HG03520 (cell line): ENCODE measurements around the gene C10orf90.

Source experiments
- ATAC-seq: cut with Tn5 transposase; IDR thresholded peaks from one replicate; pipeline ENCODE4 v1.9.1; 2021; ENCODE audit warnings: mild to moderate bottlenecking, moderate library complexity; ENCODE audit not compliant: unreplicated experiment

The C10orf90 gene

DNA sequence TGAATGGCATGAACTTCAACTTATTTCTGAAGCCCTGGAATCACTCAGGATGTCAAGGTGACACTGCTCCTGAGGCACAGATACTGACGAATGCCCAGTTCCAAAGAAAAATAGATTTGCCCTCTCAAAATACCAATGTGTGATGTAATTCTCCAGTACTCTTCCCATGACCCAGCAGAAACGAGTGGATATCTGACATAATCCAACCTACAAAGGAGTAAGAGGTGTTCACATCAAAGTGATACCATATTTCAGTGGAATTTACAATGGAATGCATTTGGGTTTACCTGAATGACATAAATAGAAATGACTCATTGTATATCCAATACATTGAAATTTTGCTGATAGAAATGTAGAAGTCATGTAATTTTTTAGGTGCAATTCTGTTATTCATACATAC lies 161.3 kb downstream of the C10orf90 start:
- ATAC-seq = no peak

GRCh38 chr10:126508535-126509040 lies 161.9 kb downstream of the C10orf90 start:
- no peak for ATAC-seq

GRCh38 chr10:126504761-126505112 lies 165.8 kb downstream of the C10orf90 start:
- no peak for ATAC-seq

- no peak for ATAC-seq
Measured at GRCh38 chr10:126504063-126504760, 166.3 kb downstream of the C10orf90 start.

- ATAC-seq = no peak
Measured at GRCh38 chr10:126503392-126504062, 167.0 kb downstream of the C10orf90 start.

DNA sequence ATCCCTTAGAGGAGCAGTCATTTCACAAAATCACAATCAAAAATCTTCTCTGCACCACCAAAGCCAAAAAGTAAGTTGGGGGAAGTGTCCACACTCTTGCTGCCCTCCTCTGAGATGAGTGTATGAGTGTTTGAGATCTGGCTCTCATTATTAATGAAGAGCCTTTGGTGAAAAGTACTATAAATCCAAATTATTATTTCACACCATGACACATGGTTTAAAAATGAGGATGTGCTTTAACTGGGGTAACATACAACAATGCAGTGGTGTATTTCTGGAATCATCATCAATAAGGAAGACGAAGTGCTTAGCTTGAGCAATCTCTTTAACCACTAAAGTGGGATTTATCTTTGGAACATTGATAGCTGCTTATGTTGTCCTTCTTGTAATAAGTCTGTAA lies 168.1 kb downstream of the C10orf90 start:
- ATAC-seq = no peak

GRCh38 chr10:126501828-126502227 lies 168.7 kb downstream of the C10orf90 start:
- no peak for ATAC-seq

DNA sequence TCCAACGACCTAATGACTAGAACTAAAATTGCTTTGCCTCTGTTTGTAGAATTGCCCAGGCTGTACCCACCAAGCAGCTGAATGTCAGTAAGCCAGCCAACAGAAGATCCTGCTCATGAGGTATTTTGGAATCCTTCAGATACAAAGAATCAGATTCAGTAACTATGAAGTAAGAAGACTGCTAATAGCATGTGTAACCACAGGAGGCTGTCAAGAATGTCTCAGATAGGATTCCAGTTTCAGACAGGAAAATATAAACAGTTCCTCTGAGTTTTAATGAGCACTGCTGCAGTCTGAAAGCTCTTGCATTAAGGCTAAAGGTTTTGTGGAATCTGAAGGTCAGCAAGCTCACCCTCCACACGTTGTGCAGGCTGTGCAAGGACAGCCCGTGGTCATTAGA lies 169.6 kb downstream of the C10orf90 start:
- no peak for ATAC-seq

DNA sequence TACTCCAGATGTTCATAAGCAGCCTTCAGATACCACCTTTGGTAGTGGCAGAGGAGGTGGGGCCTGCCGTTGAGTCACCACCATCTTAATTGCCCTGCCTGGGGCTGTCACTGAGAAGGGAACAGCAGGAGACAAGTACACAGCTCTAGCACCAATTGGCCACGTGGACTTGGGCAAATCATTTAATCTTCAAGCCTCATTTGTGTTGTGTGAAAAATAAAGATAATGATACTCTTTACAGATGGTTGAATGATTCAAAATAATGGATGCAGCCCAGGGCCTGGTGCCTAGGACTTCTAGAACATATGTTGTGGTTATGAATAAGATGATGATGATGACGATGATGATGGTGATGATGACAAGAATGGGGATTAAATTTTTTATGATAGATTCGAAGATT lies 170.3 kb downstream of the C10orf90 start:
- ATAC-seq = no peak

DNA sequence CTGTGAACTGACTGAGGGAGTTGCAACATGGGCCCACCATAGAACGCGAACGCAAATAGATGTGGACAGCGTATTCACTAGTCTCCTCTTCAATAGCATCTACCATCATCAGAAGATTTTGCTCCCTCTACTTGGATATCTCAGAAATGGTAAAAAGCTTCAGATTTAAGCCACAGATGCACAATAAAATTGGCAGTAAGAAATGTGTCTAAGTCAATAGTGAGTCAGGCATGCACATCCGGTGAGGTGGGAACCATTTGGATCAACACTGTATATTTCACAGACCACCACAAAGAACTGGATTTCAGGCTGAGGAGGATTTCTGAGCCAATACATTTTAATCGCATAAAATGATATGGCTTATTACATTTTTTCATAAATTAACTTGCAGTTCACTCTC lies 170.7 kb downstream of the C10orf90 start:
- no peak for ATAC-seq

DNA sequence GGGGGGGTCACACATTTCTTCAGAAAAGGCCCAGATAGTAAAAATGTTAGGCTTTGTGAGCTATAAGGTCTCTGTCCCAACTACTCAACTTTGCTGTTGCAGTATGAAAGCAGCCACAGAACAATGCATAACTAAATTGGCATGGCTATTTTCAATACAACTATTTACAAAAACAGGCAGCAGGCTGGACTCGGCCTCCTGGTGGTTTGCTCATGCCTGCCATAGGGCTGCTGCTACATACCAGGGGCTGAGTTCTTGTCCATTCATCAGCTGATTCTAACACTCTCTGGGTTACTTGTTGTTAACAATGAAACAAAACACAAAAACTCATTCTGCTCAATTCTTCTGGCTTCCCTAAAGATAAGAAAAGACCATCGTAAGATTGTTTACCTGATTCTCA lies 172.8 kb downstream of the C10orf90 start:
- ATAC-seq = no peak

- ATAC-seq = no peak
Measured at GRCh38 chr10:126496771-126497545, 173.5 kb downstream of the C10orf90 start.

GRCh38 chr10:126491476-126491875 lies 179.0 kb downstream of the C10orf90 start:
- no peak for ATAC-seq

- no peak for ATAC-seq
Measured at GRCh38 chr10:126481181-126481580, 189.3 kb downstream of the C10orf90 start.

- no peak for ATAC-seq
Measured at GRCh38 chr10:126480648-126481047, 189.8 kb downstream of the C10orf90 start.

- ATAC-seq = no peak
Measured at GRCh38 chr10:126479280-126479895, 191.1 kb downstream of the C10orf90 start.

GRCh38 chr10:126478546-126478945 lies 191.9 kb downstream of the C10orf90 start:
- no peak for ATAC-seq

GRCh38 chr10:126476246-126476645 lies 194.2 kb downstream of the C10orf90 start:
- no peak for ATAC-seq

DNA sequence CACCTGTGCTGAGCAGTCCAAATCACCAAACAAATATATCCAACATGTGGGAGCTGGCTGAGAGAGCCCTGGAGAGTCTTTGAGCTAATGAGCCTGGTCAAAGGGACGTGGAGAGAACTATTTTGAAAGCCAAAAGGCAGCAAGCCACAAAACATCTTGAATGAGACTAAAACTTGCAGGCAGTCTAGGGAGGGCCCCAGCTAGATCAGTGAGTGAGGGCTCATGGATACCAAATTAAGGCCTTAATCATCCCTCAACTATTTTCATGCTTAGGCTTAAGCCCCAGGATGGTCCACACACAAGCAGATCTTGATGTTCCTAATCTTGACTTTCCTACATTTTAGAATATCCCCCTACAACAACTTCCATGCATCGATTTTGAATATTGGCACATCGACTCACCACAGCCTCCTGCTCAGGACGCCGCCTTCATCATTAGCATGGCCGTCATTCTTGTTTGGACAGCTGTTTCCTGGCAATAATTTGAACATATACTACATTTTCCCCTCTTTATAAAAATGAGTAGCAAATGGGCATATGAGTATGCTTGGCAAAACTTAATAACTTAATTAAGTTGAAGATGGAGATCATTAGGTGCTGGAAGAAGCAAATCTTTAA lies 195.3 kb downstream of the C10orf90 start:
- no peak for ATAC-seq

- no peak for ATAC-seq
Measured at GRCh38 chr10:126474031-126474430, 196.5 kb downstream of the C10orf90 start.

GRCh38 chr10:126470991-126471390 lies 199.5 kb downstream of the C10orf90 start:
- no peak for ATAC-seq
